HG03442 (cell line): ENCODE measurements around the gene TMEM47.

Source experiments
- ATAC-seq: cut with Tn5 transposase; IDR thresholded peaks from one replicate; pipeline ENCODE4 v1.9.1; 2021; ENCODE audit warnings: mild to moderate bottlenecking, moderate library complexity; ENCODE audit not compliant: unreplicated experiment

The TMEM47 gene

DNA sequence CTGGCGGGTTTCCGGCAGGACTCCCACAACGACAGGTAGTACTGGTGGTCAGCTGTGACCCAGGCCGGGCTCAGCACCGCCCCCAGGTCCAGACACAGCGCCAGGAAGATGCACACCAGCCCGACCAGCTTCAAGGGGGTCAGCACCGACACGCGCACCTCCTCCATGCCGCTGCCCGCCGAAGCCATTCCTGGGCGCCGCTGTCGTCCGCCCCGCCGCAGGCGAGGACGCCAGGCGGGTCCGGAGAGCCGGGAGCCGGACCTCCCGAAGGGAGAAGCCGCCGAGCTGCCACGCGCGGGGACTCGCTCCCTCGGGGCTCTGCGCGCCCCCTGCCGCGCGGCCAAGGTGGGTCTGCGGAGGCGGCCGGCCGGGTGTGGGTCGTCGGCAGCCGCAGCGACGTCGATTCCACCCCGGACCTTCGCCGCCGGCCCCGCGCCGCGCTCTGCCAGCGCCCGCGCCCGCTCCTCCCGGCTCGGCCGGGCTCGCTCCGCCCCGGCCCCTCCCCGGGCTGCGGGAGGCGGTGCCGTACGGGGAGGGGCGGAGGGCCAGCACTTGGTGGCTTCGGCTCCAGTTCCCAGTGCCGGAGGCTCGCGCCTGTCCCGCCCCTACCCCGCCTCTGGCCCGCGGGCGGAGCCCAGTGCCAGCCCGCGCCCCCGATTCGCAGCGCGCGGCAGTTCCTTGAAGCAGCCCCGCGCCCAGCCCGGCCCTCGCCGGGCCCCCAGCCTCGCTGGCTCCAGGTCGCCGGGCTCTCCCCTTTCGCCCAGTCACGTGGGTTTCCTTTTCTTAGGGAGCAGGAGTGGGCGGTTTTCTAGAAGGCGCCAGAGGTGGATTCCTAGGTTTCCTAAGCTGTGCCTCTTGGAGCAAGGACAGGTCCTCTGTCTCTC, at the start of gene TMEM47:
Gene TMEM47 (minus strand): TSS at position 444 of the 884 bp plus-strand sequence. CDS start 256 bp downstream, at position 188.
- ATAC-seq, result no peak

DNA sequence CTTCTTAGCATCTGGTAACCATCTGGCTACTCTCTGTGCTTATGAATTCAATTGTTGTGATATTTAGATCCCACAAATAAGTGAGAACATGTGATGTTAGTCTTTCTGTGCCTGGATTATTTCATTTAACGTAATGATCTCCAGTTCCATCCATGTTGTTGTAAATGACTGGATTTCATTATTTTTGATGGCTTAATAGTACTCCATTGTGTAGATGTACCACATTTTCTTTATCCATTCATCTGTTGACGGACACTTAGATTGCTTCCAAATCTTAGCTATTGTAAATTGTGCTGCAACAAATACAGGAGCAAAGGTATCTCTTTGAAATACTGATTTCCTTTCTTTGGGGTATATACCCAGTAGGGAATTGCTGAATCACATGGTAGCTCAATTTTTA, 30.0 kb upstream of the TMEM47 start:
- ATAC-seq, result no peak

DNA sequence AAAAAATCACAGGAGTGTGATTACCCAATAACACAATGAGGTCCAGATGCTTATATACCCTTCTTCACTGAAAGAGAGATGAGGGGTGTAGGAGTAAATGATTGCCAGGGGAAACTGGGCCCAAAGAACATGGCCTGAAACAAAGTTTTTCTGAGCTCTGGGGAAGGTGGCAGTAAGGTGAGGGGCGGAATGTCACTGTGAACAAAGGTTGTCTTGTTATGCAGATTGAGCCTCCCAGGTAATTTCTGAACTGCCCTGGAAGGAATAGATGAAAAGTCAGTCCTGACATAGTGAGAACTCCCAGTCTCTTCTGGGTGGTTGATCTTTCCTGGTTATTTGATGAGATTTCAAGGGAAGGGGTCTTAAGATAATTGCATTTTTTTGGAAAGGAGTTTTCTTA, 2.5 kb upstream of the TMEM47 start:
- ATAC-seq, result no peak

DNA sequence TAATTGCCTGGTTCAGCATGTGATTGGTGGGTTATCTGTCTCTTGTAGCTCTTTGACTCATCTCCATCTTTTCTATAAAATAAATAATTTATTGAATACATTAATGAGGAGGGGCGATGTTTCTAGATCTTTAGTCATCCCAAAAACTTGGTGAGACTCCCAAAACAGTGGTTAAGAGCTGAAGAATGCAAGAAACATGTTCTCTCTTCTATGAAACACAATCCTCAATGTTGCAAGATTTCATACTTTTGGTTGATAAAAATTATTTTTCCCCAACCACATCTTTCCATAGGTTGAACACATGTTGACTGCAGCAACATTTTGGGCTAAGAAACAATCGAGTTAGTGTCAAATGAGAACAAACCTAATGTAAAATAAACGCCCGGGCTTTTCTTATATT, 1.2 kb upstream of the TMEM47 start:
- no peak for ATAC-seq

DNA sequence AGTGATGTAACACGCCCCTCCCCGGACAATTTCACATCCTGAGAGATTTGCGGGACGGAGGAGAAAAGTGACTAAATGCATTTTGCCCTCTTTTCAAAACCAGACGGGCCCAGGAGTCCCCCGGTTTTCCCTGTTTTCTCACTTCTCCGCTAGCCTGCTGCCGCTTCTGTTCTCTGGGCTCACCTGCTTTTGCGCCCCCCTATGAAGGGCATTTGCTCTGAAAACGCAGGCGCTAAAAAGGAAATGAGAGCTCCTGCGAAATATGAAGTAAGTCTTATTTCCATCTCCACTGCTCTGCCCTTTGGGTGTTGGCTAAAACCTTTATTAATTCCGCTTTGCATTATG, 613 bp upstream of the TMEM47 start:
- ATAC-seq, result no peak

DNA sequence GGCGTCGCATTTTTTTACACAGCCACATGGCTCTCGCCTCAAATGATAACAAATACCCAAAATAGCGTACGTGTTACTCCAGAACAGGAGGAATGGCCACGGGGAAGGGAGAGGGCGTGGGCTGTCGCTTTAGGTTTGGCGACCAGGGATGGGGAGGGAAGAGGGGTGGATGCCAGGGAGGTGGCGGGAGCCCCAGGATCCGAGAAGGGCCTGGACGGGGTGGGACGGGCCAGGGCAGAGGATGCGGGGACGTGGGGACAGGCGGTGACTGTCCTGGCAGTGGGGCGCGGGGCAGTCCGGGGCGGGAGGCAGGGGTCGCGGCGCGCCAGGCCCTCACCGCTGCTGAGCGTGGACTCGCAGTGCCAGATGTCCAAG, 631 bp downstream of the TMEM47 start:
- no peak for ATAC-seq

DNA sequence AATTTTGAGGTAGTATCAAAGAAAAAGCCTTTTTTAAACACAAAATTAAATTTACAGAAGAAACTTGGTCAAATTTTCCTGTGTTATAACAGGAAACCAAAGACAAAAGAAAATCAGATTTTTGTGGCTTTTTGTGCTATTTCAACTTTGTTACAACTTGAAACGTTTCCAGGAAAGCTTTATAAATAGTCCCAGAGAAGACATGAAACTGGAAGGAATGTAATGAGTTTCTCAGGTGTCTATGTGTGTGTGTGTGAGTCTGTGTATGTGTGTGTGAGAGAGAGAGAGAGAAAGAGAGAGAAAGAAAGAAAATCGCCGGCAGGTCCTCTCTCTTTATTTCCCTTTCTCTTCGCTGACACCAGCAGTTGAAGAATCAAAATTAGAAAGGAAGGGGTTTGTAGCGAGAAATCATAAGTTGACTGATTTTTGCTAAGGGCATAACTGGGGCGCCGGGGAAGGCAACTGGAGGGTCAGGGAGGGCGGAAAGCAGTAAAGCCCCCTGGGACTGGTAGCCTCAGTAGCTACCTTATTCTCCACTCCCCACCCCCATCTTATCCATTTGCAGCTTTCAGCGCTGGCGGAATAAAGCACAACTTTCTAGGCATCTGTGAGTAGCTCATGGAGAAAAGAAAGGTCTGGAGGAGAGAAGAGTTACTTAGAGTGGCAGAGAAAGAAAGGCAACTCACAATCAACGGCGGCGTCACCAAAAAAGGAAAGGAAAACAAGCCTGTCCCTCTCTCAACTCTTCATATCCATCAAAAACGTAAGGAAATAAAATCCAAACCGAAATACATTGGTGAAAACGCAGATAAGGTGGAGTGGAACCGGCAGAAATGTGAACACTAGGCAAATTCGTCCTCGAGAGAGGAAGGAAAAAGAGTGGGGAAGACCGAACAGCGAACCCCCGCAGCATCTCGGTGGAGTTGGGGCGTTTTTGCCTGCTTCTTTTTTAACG, 1.3 kb downstream of the TMEM47 start:
- no peak for ATAC-seq

DNA sequence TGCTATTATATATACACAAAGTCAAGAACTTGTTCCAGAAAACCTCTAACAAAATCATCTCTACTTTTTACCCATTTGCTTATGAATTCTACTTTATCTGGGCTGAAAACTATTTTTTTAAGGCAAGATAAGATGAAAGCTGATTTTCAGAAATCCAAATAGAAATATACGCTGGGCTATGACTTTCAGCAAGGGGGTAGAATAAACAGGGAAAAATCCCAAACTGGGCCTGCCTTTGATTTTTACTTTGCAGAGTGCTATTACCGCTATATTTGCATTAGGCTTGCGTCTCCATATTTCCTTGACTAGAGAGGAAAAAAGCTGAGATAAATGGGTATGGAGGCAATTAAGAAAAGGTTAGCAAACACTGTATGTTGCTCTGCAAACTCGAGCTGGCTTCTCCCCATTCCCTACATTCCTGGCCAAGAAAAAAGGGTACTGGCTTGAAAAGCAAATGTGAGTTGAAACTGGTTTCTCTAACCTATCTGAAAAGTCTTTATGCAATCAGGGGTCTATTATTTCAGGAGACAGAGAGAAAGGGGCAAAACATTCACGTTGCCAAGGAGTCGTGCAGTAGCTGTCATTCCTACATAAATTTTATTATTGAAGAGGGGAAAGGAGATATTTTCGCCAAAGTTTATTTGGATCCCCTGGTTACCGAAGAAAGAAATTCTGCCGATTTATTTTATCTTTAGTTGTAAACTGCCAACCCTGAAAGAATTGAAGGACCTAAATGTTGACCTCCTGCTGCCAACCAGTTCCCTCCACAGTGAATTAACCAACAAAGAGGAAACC, 2.2 kb downstream of the TMEM47 start:
- ATAC-seq, result no peak

DNA sequence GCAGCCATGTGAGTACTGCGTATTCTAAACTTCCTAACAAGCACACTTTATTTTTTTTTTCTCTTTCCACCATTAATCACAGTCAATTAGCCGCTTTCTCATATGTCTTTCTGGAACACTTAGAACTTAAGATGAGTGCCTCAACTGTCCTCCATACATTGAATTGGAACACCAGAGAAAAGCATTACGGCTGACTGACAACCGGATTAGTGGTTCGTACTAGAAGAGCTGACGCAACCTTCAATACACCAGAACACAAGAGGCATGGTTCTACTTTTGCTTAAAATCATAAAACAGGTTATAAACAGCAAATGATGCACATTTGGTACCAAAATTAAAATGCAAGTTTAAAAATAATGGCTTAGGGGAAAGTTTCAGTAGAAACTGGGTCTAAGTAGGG, 3.3 kb downstream of the TMEM47 start:
- ATAC-seq, result no peak

DNA sequence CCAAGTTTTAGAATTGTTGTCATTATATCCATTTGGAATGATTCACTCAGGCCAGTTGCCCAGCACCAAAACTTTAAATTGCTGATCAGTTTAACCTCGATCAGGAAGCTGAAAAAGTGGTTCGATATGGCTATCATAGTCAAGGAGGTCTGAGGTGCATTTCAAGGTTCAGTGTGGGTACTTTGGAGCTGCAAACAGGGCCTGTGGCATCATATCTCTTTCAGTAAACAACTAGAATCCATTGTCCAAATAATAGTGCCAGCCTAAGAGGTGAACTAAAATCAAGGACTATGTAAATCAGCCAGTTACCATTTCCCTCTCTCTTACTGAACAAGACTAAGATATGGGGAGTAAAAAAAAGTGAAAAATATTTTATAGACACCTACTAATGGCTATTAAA, 14.2 kb downstream of the TMEM47 start:
- no peak for ATAC-seq

DNA sequence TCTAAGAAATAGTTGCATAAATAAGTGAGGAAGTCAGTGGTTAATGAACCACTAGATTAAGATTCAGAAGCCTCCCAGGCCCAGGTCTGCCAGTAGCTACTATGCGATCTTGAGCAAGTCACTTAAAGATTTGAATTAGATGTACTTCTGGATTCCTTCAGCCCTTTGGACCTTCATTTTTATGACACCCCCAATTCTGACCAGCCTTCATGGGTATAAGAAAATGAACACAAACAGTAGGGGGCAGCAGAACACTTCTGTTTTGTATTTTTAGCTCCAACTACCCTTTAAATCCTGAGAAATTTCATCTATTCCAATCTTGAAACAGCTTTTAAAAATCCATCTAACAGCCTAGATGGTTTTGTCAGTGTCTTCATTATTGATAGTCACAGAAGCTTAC, 19.0 kb downstream of the TMEM47 start:
- ATAC-seq, result no peak

DNA sequence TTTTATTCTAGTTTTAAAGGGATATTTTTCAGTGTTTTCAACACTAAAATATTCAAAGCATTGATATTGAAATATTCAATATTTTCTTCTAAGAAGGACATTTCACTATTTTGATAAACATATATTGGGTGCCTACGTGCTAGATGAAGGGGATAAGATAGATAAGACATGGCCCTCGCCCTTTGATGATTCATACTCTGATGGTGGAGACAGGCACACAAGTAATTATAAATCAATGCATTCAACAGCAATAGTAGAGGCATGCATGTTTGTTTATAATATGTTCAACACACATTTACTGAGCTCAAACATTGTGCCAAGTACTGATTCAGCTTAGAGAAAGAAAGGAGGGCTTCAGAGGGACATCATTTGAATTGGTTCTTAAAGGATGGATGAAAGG, 22.7 kb downstream of the TMEM47 start:
- ATAC-seq, result no peak

DNA sequence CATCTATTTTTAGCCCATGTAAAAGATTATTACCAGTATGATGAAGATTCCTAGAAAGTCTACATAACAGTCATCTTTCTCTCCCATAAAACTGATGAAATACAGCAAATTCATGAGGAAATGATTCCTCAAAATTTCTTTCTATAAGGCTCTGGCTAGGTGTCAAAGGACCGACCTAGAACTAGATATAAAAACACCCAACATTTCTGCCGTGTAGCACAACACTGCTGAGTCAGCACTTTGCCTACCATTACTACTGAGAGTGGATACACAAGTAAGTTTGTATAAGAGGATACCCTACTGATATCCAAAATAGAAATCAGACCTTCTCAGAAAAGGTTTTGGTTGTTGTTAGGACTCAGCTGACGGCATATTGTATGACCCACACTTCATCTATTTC, 24.7 kb downstream of the TMEM47 start:
- no peak for ATAC-seq

DNA sequence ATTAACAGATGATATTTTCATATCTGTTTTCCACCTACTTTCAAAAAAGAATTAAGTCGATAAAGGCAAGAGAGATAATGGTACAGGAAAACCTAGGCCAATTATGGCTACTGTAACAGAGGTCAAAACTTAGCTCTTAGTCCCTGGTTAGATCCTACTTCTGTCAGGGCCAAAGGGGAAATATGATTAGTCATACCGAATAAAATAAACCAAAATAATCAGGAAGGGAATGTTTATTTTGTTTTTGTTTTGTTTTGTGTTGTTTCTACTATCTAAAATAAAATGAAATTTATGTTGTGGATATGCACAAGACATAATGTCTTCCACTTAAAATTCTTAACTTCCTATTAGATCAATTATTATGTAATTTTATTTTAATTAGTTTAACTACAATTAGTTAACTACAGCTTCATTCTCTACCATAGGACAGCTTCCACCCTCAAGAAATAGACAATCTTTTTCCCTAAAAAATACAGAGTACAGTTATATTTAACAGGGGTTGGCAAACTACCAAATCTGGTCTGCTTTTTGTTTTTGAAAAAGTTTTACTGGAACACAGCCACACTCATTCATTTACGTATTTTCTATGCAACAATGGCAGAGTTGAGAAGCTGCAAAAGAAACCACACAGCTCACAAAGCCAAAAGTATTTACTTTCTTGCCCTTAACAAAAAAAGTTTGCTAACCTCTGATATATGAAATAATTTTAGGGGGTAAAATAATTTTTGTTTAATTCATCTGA, 25.4 kb downstream of the TMEM47 start:
- no peak for ATAC-seq

DNA sequence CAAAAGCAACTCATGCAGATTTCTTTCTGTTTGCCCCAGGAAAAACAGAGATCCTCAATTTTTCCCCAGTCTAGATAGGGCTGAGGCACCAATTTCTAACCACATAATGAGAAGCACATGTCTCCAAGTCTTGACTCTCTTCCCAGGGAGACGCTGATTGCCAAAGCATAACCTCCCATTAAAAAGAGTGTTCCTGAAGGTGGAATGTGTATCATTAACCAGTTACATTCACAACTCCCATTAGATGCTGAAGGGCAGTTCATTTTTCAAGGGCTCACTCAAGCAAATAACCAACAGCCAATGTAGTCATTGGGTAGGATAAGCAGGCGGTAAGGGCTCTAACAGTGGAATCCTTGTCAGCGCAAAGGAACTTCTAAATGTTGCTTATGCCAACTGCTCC, 27.5 kb downstream of the TMEM47 start:
- ATAC-seq, result no peak

DNA sequence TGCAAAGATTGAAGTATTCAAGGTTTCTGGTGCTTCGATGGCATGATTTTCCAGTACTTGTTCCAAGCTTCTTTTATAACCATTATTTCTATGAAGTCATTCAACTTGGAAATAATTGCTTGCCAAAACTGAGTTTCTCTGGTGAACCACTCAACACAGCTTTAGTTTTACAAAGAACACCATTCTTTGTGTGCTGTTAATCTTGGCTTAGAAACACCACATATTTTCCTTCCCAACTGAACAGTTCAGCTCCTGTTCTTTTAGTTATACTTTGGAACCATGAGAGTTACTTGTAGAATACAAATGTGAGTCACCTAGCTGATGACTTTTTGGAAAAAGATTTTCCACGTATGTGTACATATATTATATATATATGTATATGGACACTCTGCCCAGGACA, 32.7 kb downstream of the TMEM47 start:
- ATAC-seq, result no peak

DNA sequence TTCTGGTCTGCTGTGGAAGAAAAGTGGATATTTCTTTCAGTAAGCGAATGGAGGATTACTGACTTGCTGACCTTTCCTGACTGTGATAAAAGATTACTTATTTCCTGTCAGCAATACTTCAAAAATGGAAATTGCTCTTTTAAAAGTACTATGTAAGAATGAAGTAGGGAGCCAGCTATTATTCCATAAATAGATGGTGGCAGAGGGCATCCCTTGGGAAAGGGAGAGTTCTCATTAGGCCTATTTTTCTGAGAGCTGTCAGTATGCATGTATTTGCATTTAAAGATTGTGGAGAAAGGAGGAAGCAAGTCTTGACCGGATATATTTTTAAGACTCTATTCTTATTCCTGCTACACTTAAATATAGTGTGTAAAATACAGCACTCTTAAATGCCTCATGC, 37.2 kb downstream of the TMEM47 start:
- no peak for ATAC-seq

DNA sequence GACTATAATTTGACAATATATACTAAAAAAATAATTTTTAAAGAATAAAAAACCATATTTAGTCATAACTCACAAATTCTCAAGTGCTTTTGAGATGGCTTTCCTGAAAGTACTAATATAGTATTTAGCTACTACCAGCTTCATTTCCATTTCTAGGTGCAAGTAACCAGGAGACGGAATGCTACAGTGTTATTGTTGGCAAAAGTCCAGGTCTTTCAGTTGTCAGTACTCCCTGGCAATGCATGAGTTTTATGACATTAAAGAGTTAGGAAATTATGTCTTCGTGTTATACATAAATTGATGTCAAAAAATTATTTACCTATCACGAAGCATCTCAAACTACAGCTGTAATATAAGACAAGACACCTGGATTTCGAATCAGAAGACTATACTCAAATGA, 45.0 kb downstream of the TMEM47 start:
- ATAC-seq, result no peak

DNA sequence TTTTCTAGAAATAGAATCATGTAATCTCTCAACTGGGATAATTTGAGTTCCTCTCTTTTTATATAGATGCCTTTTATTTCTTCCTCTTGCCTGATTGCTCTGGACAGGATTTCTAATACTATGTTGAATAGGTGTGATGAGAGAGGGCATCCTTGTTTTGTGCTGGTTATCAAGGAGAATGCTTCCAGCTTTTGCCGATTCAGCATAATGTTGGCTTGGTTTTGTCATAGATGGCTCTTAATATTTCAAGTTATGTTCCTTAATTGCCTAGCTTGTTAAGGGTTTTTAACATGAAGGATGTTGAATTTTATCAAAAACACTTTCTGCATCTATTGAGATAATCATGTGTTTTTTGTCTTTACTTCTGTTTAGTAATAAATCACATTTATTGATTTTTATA, 58.7 kb downstream of the TMEM47 start:
- ATAC-seq, result no peak

DNA sequence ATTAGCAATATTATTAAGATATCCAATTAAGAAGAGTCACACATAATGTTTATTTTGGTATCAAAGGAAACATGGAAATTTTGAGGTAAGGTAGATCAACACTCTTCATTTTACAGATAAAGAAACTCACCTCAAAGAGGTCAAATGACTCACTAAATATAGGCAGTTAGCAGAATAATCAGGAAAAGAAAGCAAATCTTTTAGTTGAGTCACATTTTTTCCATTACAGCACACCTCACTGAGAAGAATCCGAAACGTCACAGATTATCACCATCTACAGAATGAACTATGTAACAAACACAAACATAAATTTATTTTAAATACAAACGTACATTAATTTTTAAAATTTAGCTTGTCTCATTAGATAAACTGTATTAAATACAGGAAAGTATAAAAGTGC, 70.1 kb downstream of the TMEM47 start:
- no peak for ATAC-seq
